ENCODE measurements around the gene PRRG2. TPM values are rescaled to one million over a fixed set of nuclear protein-coding genes. Genes with fewer than 3 reads are reported as not detected.
A peak's percentile ranks its signal among the peaks of the same experiment; 100 is the strongest.
"Not testable (repeated sequence)": the region's sequence is repeated elsewhere in the genome, so short reads cannot be mapped to it uniquely, and the experiment has no call there.

PRRG2 gene
- total RNA-seq, 1 donor from 2014 or later: 0.84 TPM

DNA sequence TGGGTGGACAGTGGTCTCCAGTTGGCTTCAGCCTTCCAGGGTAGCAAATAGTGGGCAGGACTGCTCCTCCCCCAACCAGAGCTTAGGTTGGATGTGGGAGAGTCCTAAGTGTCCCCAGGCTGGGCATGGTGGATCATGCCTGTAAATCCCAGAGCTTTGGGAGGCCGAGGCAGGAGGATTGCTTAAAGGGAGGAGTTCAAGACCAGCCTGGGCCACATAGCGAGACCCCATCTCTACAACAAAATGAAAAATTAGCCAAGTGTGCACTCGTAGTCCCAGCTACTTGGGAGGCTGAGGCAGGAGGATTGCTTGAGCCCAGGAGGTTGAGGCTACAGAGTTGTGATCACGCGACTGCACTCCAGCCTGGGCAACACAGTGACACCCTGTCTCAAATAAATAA, 51.5 kb downstream of the PRRG2 start:
- no peaks in the 10 kb centered on the region for H3K27me3 Mint-ChIP-seq (ENCODE audit: low read depth)
- H3K27ac Mint-ChIP-seq: no peak overlapping the region
- no peak overlapping the region for H3K4me3 Mint-ChIP-seq (ENCODE audit: low read depth)
- intact Hi-C loops (cut with micrococcal nuclease): no loop called here
- H3K9me3 Mint-ChIP-seq: no peaks in the 10 kb centered on the region
- no peaks in the 10 kb centered on the region for H3K4me1 Mint-ChIP-seq (ENCODE audit: low read depth)
- DNase-seq (ENCODE audit: low spot score): no peak
- peaks cover 6% of the 10 kb centered on the region for H3K36me3 Mint-ChIP-seq (ENCODE audit: low read depth)

DNA sequence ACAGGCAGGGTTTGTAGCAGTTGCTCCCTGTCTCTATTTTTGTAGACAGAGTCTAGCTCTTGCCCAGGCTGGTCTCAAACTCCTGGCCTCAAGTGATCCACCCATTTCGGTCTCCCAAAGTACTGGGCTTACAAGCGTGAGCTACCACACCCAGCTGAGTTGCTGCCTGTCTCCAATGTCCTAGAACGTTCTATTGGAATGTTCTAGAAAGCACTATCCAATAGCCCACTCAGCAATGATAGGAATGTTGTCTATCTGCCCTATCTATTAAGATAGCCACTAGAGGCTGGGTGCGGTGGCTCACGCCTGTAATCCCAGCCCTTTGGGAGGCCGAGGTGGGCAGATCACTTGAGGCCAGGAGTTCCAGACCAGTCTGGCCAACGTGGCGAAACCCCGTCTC, 52.2 kb downstream of the PRRG2 start:
- H3K27ac Mint-ChIP-seq; H3K9me3 Mint-ChIP-seq; H3K4me1 Mint-ChIP-seq (ENCODE audit: low read depth); H3K27me3 Mint-ChIP-seq (ENCODE audit: low read depth); DNase-seq (ENCODE audit: low spot score); intact Hi-C loops (cut with micrococcal nuclease); H3K36me3 Mint-ChIP-seq (ENCODE audit: low read depth); H3K4me3 Mint-ChIP-seq (ENCODE audit: low read depth): not testable (repeated sequence)

DNA sequence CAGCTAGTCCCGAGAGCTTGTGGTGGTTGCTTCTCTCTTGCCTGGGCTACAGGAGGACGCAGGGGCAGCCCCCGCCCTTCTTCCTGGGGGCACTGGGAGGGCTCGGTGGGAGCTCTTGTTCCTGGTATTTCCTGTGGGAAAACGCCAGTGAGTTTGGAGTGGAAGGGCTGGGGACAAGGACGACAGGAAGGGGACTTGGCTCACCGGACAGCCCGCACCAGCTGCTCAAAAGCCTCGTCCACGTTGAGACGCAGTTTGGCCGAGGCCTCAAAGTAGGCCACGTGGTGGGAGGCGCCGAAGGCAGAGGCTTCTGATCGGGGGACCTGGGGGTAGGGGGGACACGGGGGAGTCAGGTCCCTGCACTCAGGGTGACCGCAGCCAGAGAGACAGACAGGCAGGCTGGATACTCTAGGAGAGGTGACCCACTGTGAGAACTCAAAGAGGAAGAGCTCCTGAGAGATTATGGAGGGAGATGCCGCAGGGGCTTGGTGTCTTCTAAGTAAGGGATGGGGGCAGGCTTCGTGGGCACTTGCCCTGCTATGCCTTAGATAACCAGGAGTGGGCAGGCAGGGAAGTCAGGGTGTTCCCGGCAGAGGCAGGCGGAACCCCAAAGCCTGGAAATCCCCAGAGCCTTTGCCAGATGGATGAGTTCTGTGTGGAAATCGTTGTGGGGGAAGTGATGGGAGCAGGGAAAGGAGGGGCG, 54.6 kb downstream of the PRRG2 start:
- no peak for DNase-seq (ENCODE audit: low spot score)
- Mint-ChIP-seq H3K36me3 (ENCODE audit: low read depth) (no peaks in the 10 kb centered on the region), H3K4me3 (ENCODE audit: low read depth) (no peak overlapping the region), H3K9me3 (no peaks in the 10 kb centered on the region), H3K27me3 (ENCODE audit: low read depth) (peaks cover 1% of the 10 kb centered on the region), H3K27ac (peak overlapping the region; percentile 10), H3K4me1 (ENCODE audit: low read depth) (peaks cover 19% of the 10 kb centered on the region)
- intact Hi-C loops (cut with micrococcal nuclease): no loop called here

DNA sequence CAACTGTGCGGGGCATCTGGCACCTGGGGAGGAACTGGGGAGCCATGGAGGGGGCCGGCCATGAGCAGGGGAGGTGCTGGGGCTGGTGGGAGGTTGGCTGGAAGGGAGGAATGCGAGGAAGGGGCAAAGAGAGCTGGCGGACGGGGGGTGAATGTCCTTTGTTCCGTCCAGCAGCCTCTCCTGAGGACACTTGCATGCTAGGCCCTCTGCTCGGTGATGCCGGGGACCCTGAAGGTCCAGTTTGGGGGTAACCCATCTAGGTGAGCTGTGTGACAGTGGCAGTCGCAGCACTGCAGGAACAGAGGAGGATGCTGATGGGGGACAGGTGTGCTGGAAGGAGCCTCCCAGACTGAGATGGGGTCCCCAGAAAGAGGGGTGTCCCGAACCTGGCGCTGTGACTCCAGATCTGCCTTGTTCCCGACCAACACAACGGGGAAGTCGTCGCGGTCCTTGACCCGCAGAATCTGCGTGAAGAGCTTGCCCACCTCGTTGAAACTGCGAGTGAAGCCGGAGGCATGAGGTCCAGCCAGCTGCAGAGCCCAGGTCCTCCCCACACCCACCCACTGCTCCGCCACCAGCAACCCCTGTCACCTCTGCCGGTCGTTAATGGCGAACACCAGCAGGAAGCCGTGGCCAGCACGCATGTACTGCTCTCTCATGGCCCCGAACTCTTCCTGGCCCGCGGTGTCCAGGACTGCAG, 55.3 kb downstream of the PRRG2 start:
- H3K27ac Mint-ChIP-seq: no peak overlapping the region
- no peak overlapping the region for H3K4me3 Mint-ChIP-seq (ENCODE audit: low read depth)
- no peaks in the 10 kb centered on the region for H3K36me3 Mint-ChIP-seq (ENCODE audit: low read depth)
- no peak for DNase-seq (ENCODE audit: low spot score)
- H3K27me3 Mint-ChIP-seq (ENCODE audit: low read depth): peaks cover 1% of the 10 kb centered on the region
- intact Hi-C loops (cut with micrococcal nuclease): no loop called here
- no peaks in the 10 kb centered on the region for H3K9me3 Mint-ChIP-seq
- H3K4me1 Mint-ChIP-seq (ENCODE audit: low read depth): peaks cover 25% of the 10 kb centered on the region

DNA sequence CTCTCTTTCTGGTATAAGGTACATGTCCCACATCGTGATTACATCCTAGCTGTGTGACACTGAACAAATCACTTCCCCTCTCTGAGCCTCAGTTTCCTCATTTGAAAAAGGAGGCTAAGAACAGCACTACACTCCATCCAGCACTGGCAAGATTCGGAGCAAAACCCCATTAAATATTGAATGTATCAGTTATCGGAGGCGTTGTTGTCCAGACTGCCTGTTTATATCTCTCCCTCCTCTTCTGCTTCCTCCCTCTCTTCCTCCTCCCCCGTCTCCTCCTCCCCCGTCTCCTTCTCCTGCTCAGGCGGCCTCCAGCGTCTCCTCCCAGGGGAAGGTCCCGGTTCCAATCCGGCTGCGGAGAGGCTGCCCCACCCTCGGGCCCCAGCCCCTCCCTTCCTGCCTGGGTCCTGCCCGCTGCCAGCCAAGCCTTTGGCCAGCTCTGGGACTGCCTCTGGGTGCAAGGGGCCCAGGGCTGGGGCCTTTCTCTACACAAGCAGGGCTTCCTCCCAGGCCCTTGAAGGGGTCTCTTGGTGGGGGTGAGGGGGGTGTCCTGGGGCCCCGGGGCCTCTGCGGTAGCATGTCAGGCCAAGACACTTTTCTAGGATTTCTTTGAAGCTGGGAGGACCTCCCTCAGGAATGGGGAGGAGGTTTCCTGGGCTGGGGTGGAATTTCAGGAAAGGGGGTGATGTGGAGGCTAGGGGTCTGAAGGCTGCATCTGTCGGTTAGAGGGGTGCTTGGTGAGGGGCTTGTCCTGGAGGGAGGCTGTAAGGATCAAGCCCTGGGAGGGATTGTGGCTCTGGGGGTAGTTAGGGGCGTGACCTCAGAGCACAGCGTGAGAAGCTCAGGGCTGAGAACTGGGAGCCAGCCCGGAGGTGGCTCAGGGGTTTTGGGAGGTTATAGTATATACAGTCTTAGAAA, 57.0 kb downstream of the PRRG2 start:
- DNase-seq (ENCODE audit: low spot score): no peak
- Mint-ChIP-seq H3K27ac (no peak overlapping the region), H3K36me3 (ENCODE audit: low read depth) (no peaks in the 10 kb centered on the region), H3K4me3 (ENCODE audit: low read depth) (peak overlapping the region; percentile 64), H3K27me3 (ENCODE audit: low read depth) (peaks cover 1% of the 10 kb centered on the region), H3K4me1 (ENCODE audit: low read depth) (peaks cover 33% of the 10 kb centered on the region), H3K9me3 (no peaks in the 10 kb centered on the region)
- intact Hi-C loops (cut with micrococcal nuclease): no loop called here

DNA sequence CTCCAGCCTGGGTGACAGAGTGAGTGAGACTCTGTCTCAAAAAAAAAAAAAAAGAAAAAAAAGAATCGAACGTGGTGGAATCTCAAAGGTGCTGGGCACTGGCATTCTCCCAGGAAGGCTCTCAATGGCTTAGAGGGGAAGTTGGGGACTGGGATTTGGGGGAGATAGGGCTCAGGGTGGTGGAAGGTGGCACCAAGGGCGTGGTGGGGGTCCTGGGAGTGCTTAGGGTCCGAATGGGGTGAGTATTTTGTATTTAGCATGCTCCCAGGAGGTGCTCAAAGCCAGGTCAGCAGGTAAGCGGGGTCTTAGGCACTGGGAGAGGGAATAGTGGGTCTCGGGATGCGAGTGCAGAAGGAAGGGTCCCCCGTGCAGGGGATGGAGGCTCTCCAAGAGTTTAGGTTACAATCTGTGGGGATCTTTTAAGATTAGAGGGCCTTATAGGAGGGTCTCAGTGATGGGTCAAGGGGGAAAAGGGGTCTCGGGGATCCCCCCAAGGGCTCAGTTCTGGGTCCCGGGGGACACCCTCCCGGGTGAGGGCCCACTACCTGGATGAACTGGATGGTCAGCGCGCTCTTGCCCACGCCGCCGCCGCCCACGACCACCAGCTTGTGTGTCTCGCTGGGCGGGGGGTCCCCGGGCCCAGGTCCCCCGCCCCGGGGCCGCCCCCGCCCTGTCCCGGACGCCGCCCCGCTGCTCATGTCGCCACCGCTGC, 58.4 kb downstream of the PRRG2 start:
- intact Hi-C loops (cut with micrococcal nuclease): loop anchor here (1.0 to 2.0 kb wide), 4 partner anchors 46 to 289 kb away; partner anchors contain the start of genes ATF5 and NUP62
- H3K27ac Mint-ChIP-seq: peak overlapping the region; percentile 28
- peaks cover 47% of the 10 kb centered on the region for H3K4me1 Mint-ChIP-seq (ENCODE audit: low read depth)

DNA sequence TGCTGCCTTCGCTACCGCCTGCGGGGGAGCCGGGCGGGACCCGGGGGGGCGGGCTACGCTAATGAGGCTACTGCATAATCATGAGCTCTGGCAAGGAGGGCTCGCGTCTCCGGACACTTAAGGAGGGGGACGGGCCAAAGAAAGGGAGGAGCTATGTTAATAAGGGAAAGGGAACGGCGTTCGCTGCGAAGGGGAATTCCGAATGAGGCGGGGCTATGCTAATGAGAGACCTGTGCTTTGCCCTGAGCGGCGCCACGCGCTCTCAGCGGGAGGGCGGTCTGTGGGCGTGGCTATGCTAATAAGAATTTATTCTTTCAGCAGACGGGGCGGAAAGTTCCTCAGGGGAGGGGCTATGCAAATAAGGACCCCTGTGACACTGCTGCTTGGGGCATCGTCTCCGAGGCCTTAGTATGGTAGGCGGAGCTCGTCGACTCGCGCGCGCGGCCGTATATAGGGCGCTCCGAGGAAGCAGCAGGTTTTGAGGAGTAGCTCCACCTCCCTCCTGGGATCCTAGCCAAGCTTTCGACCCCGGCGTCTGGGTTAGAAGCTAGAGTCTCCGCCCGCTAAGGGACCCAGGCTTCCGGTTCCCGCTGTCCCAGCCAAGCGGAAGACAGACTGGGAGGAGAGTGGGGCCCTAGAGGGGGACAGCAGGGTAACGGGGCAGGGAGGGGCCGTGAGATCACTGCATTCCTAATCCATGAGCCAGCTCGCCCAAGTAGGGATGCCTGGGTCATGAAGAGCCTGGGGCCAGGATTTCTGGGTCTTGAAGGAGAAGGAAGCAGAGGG, 59.2 kb downstream of the PRRG2 start, which contains the start of gene RRAS:
Gene RRAS, minus strand, starts transcription at position 31 of the 786 bp plus-strand sequence. CDS start 45 bp downstream, outside the sequence.
- peak; percentile 100 for DNase-seq (ENCODE audit: low spot score)
- peaks cover 12% of the 10 kb centered on the region for H3K36me3 Mint-ChIP-seq (ENCODE audit: low read depth)
- H3K27me3 Mint-ChIP-seq (ENCODE audit: low read depth): peaks cover 1% of the 10 kb centered on the region
- peaks cover 47% of the 10 kb centered on the region for H3K4me1 Mint-ChIP-seq (ENCODE audit: low read depth)
- H3K9me3 Mint-ChIP-seq: no peaks in the 10 kb centered on the region
- H3K4me3 Mint-ChIP-seq (ENCODE audit: low read depth): peak within 1 kb of the TSS; percentile 91
- intact Hi-C loops (cut with micrococcal nuclease): loop anchor here (1.0 to 2.0 kb wide), 4 partner anchors 47 to 288 kb away; partner anchors contain the start of genes ATF5 and NUP62
- H3K27ac Mint-ChIP-seq: peak within 1 kb of the TSS; percentile 97

More for the DNA sequence above, 58.4 kb downstream of the PRRG2 start:
- no peaks in the 10 kb centered on the region for H3K9me3 Mint-ChIP-seq
- H3K4me3 Mint-ChIP-seq (ENCODE audit: low read depth): peak overlapping the region; percentile 91
- peaks cover 1% of the 10 kb centered on the region for H3K27me3 Mint-ChIP-seq (ENCODE audit: low read depth)
- H3K36me3 Mint-ChIP-seq (ENCODE audit: low read depth): peaks cover 11% of the 10 kb centered on the region
- no peak for DNase-seq (ENCODE audit: low spot score)

Other genes starting within 250 kb of the PRRG2 start
- 141 TPM in 2 replicates for gene CD37, start 245.9 kb upstream of the PRRG2 start, total RNA-seq
- gene TEAD2, start 218.9 kb upstream of the PRRG2 start, total RNA-seq: not detected in 2 replicates
- gene DKKL1, start 217.4 kb upstream of the PRRG2 start, total RNA-seq: not detected in 2 replicates
- 0.14 and 0.28 TPM in 2 replicates for gene KASH5, start 193.1 kb upstream of the PRRG2 start, total RNA-seq
- gene PTH2, start 157.9 kb upstream of the PRRG2 start, total RNA-seq: not detected in 2 replicates
- gene GFY, start 155.9 kb upstream of the PRRG2 start, total RNA-seq: not detected in 2 replicates
- 0.16 TPM in 1 of 2 replicates, not detected in the other for gene SLC17A7, start 139.8 kb upstream of the PRRG2 start, total RNA-seq
- gene PIH1D1, start 129.5 kb upstream of the PRRG2 start, total RNA-seq: 136 and 138 TPM in 2 replicates
- gene ALDH16A1, start 128.1 kb upstream of the PRRG2 start, total RNA-seq: 26.4 and 32.5 TPM in 2 replicates
- gene FLT3LG, start 107.1 kb upstream of the PRRG2 start, total RNA-seq: 49.3 and 57.9 TPM in 2 replicates
- 3,221 and 3,346 TPM in 2 replicates for gene RPL13A, start 93.7 kb upstream of the PRRG2 start, total RNA-seq
- gene RPS11, start 84.9 kb upstream of the PRRG2 start, total RNA-seq: 2,145 and 2,173 TPM in 2 replicates
- gene FCGRT, start 68.7 kb upstream of the PRRG2 start, total RNA-seq: 1.8 and 2.2 TPM in 2 replicates
- 3.2 and 3.8 TPM in 2 replicates for gene RCN3, start 53.3 kb upstream of the PRRG2 start, total RNA-seq
- gene NOSIP, start 760 bp upstream of the PRRG2 start, total RNA-seq: 64.8 and 67.1 TPM in 2 replicates
- 34.2 and 34.6 TPM in 2 replicates for gene PRR12, start 9.9 kb downstream of the PRRG2 start, total RNA-seq
- 4.9 and 6.2 TPM in 2 replicates for gene RRAS, start 58.8 kb downstream of the PRRG2 start, total RNA-seq
- gene SCAF1, start 60.9 kb downstream of the PRRG2 start, total RNA-seq: 64.6 and 69.5 TPM in 2 replicates
- 135 and 147 TPM in 2 replicates for gene IRF3, start 84.5 kb downstream of the PRRG2 start, total RNA-seq
- 66.2 and 72.7 TPM in 2 replicates for gene BCL2L12, start 84.6 kb downstream of the PRRG2 start, total RNA-seq
- gene PRMT1, start 96.0 kb downstream of the PRRG2 start, total RNA-seq: 431 TPM in 2 replicates
- gene ADM5, start 108.3 kb downstream of the PRRG2 start, total RNA-seq: 7.2 and 7.3 TPM in 2 replicates
- gene CPT1C, start 109.8 kb downstream of the PRRG2 start, total RNA-seq: 2.8 and 2.9 TPM in 2 replicates
- 2.0 and 2.3 TPM in 2 replicates for gene TSKS, start 182.0 kb downstream of the PRRG2 start, total RNA-seq
- gene AP2A1, start 185.7 kb downstream of the PRRG2 start, total RNA-seq: 61.9 and 65.4 TPM in 2 replicates
- 13.0 and 13.6 TPM in 2 replicates for gene FUZ, start 232.0 kb downstream of the PRRG2 start, total RNA-seq
- gene MED25, start 237.0 kb downstream of the PRRG2 start, total RNA-seq: 44.0 and 49.6 TPM in 2 replicates